Measurements from ENCODE around the gene MMAB.

Gene MMAB

GRCh38 chr12:109566424-109566823 lies 6.9 kb downstream of the MMAB start:
- Mint-ChIP-seq H3K9me3 (no peaks in the 10 kb centered on the region), H3K4me3 (no peak overlapping the region), H3K27ac (no peak overlapping the region), H3K27me3 (ENCODE audit: low read depth) (peaks cover 3% of the 10 kb centered on the region), H3K36me3 (ENCODE audit: low read depth) (peaks cover 27% of the 10 kb centered on the region), H3K4me1 (no peaks in the 10 kb centered on the region)
- no peak for TF ChIP-seq CTCF (IDR thresholded peaks at IDR 0.05; ENCODE audit: unreplicated experiment in 3 of 3)

- no peak for TF ChIP-seq CTCF (IDR thresholded peaks at IDR 0.05; ENCODE audit: unreplicated experiment in 3 of 3)
- no peaks in the 10 kb centered on the region for H3K9me3 Mint-ChIP-seq
- H3K36me3 Mint-ChIP-seq (ENCODE audit: low read depth), result peaks cover 22% of the 10 kb centered on the region
- no peak overlapping the region for H3K4me3 Mint-ChIP-seq
- H3K27me3 Mint-ChIP-seq (ENCODE audit: low read depth), result peaks cover 3% of the 10 kb centered on the region
- H3K27ac Mint-ChIP-seq, result no peak overlapping the region
- no peaks in the 10 kb centered on the region for H3K4me1 Mint-ChIP-seq
Observed at GRCh38 chr12:109563291-109564284, 9.7 kb downstream of the MMAB start.

DNA sequence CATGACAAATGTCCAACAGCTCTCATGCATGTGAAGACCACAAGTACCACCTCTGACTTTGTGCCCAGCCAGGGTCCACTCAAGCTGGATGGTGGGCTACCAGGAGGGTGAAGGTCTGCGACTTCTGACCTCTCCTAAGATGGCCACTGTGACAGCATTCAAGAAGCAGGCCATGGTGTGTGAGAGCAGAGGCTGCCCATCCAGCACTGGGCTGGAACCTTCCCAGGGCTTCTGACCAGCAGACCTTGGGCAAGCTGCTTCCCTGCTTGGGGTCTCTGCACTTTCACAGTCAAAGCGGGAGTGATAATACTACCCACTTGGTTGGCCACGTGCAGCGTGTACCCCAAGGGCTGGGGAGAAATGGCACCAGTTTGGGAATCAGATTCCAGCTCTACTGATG lies 10.4 kb downstream of the MMAB start:
- Mint-ChIP-seq H3K27me3 (ENCODE audit: low read depth) (peaks cover 3% of the 10 kb centered on the region), H3K4me3 (no peak overlapping the region)

GRCh38 chr12:109561711-109562030 lies 11.6 kb downstream of the MMAB start:
- TF ChIP-seq CTCF (IDR thresholded peaks at IDR 0.05; ENCODE audit: unreplicated experiment in 3 of 3), result no peak
- no peaks in the 10 kb centered on the region for H3K9me3 Mint-ChIP-seq
- H3K4me1 Mint-ChIP-seq, result no peaks in the 10 kb centered on the region
- H3K4me3 Mint-ChIP-seq, result no peak overlapping the region
- H3K27ac Mint-ChIP-seq, result no peak overlapping the region
- peaks cover 12% of the 10 kb centered on the region for H3K36me3 Mint-ChIP-seq (ENCODE audit: low read depth)
- peaks cover 8% of the 10 kb centered on the region for H3K27me3 Mint-ChIP-seq (ENCODE audit: low read depth)

More for the DNA sequence above, 10.4 kb downstream of the MMAB start:
- H3K36me3 Mint-ChIP-seq (ENCODE audit: low read depth), result peaks cover 21% of the 10 kb centered on the region
- TF ChIP-seq CTCF (IDR thresholded peaks at IDR 0.05; ENCODE audit: unreplicated experiment in 3 of 3), result no peak
- no peaks in the 10 kb centered on the region for H3K9me3 Mint-ChIP-seq
- H3K27ac Mint-ChIP-seq, result no peak overlapping the region
- H3K4me1 Mint-ChIP-seq, result no peaks in the 10 kb centered on the region

- Mint-ChIP-seq H3K36me3 (ENCODE audit: low read depth) (peaks cover 17% of the 10 kb centered on the region), H3K4me3 (no peak overlapping the region)
- no peak for TF ChIP-seq CTCF (IDR thresholded peaks at IDR 0.05; ENCODE audit: unreplicated experiment in 3 of 3)
Observed at GRCh38 chr12:109560867-109561710, 12.2 kb downstream of the MMAB start.

More at GRCh38 chr12:109560867-109561710, 12.2 kb downstream of the MMAB start:
- Mint-ChIP-seq H3K9me3 (no peaks in the 10 kb centered on the region), H3K27ac (no peak overlapping the region), H3K4me1 (no peaks in the 10 kb centered on the region), H3K27me3 (ENCODE audit: low read depth) (peaks cover 8% of the 10 kb centered on the region)

All from nephron (organoid).